Activated CD4-positive, alpha-beta T cell treated with anti-CD3 and anti-CD28 coated beads, Interleukin-2, amount 50 U/mL, for 4 hours (primary cell): ENCODE results near the gene SNTB2.
"Not testable (repeated sequence)": the region's sequence is repeated elsewhere in the genome, so short reads cannot be mapped to it uniquely, and the experiment has no call there.

Experiments used
- DNase-seq, 2 experiments: peaks; one replicate each; pipeline ENCODE4 v3.0.0-alpha.2; 2020

The SNTB2 gene

GRCh38 chr16:69294051-69294450, 107.1 kb downstream of the SNTB2 start:
- no peak for DNase-seq

DNA sequence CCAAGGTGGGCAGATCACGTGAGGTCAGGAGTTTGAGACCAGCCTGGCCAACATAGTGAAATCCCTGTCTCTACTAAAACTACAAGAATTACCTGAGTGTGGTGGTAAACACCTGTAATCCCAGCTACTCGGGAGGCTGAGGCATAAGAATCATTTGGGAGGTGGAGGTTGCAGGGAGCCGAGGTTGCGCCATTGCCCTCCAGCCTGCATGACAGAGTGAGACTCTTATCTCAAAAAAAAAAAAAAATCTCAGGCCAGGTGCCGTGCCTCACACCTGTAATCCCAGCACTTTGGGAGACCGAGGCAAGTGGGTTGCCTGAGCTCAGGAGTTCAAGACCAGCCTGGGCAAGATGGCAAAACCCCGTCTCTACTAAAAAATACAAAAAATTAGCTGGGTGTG, 109.8 kb downstream of the SNTB2 start:
- DNase-seq: not testable (repeated sequence)

GRCh38 chr16:69298261-69298660, 111.3 kb downstream of the SNTB2 start:
- DNase-seq: no peak

DNA sequence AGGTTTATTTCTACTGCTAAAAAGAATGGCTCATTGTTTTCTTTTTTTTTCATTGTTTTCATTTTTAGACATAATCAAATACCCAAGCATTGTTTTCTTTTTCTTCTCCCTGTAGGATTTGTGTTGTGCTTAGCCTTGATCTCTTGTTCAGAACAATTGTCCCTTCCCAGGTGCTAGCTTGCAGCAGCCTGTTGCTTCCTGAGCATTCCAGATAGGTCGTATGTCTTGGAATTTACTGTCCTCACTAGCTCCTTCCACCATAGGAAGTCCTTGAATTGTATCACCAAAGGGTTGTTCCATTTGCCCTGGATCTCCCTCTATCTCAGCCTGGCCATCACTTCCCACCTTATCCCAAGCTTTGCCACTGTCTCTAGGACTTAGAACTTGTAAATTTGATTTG, 114.2 kb downstream of the SNTB2 start:
- no peak for DNase-seq

GRCh38 chr16:69301861-69302260, 114.9 kb downstream of the SNTB2 start:
- DNase-seq: no peak

DNA sequence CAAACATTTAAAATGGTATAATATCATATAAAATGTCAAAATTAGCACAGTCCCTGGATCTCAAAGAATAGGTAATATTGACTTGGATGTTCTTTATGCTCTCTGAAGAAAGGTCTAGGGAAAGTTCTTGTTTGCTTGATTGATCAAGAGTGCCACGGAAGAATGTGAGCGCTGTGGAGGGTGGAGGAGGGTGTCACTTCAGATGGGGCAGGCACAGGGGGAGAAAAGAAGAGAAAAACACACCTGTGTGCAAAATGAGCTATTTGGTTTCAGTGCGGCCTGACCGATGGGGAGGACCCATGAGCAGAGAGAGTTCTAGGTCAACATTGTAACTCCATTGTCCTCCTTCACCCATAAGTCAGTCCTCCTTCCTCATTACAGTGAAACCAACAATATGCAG, 115.3 kb downstream of the SNTB2 start:
- DNase-seq: no peak

DNA sequence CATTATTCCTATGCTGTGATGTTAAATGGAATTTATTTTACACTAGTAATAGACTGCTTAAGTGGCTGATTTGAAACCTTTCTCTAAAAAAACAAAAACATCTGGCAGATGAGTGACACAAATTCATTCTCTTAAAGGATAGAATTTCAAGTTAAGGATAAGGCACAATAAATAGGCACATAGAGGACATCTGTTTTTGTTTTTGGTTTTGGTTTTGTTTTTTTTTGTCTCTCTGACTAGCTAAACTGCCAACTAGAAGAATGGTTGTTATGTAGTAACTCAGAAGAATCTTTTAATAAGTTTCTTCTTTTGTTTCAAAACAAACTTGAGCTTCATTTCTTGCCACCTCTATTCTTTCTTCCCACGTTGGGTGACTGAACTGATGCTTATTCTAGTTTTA, 119.1 kb downstream of the SNTB2 start:
- DNase-seq: no peak

DNA sequence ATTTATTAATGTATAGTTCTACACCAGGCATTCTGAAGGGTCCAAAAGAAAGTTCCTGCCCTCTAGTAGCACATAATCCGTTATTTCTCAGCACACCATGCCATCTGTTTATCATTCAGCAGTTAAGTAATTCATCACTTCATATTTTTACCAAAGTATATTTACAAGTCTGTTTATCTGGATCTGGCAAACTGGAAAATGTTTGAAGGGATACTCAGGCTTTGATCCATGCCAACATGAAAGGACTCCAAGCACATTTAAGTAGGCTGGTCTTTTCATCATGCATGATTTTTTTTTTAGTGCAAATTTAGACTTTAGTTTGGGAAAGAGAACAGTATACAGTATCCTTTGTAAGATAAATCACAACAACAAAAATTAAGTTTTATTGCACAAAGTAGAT, 120.1 kb downstream of the SNTB2 start:
- DNase-seq: no peak

GRCh38 chr16:69307856-69308255, 120.9 kb downstream of the SNTB2 start:
- DNase-seq: no peak

GRCh38 chr16:69309316-69309715, 122.4 kb downstream of the SNTB2 start:
- DNase-seq: no peak

DNA sequence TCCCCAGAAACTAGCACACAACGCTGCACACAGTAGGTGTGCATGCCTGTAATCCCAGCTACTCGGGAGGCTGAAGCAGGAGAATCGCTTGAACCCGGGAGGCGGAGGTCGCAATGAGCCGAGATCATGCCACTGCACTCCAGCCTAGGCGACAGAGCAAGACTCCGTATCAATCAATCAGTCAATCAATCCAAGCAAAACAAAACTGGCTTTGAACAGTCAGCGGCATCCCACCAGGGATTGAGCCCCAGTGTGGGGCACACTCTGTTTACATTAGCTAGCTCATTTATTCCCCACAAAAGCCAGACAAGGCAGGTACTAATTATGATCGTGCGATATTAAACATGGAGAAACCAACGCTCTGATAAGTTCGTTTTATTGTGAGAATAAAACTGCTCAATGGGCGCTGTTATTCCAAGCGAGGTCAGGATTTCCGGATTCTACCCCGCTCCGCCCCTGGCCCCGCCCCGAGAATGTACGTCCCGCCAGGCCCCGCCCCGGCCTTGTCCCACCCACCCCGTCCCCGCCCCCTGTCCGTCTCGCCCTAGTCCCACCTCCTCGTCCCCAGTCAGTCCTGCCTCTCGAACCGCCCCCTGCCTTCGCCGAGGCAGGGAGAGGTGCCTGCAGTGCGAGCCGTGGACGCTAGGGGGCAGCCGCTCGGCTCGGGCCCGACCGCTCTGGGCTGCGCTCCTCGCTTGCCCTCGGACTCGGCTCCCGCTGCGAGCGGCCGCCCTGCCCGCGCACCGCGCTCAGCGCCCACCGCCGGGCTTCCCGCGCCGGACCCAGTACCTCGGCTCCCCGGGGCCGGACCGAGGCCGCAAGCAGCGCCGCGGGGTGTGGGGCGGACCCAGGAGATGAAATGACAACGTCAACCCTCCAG, 123.9 kb downstream of the SNTB2 start, which contains the start of gene VPS4A:
Gene VPS4A (plus strand): TSS at position 698 of the 880 bp plus-strand sequence. CDS start 162 bp downstream, at position 860.
- DNase-seq: peak; percentile 96

- DNase-seq: peak; percentile 20 to 26
Measured at GRCh38 chr16:69311533-69312387, 124.8 kb downstream of the SNTB2 start.

DNA sequence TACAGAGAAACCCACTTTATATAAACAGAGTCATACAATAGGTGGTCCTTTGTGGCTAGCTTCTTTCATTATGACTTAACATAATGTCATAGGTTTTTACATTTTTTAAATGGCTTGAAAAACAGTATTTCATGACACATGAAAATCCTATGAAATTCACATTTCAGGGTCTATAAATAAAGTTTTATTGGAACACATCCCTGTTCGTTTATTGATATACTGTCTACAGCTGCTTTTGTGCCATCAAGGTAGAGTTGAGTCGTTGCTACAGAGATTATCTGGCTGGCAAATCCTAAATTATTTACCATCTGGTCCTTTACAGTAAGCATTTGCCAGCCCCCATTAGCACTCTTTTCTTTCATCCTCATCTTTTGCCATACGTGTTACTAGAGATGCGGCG, 126.5 kb downstream of the SNTB2 start:
- DNase-seq: no peak

GRCh38 chr16:69314534-69314933, 127.6 kb downstream of the SNTB2 start:
- DNase-seq: no peak

GRCh38 chr16:69315486-69316311, 128.7 kb downstream of the SNTB2 start:
- DNase-seq: no peak

GRCh38 chr16:69316595-69317034, 129.7 kb downstream of the SNTB2 start:
- no peak for DNase-seq

GRCh38 chr16:69318177-69318910, 131.4 kb downstream of the SNTB2 start:
- DNase-seq: no peak

DNA sequence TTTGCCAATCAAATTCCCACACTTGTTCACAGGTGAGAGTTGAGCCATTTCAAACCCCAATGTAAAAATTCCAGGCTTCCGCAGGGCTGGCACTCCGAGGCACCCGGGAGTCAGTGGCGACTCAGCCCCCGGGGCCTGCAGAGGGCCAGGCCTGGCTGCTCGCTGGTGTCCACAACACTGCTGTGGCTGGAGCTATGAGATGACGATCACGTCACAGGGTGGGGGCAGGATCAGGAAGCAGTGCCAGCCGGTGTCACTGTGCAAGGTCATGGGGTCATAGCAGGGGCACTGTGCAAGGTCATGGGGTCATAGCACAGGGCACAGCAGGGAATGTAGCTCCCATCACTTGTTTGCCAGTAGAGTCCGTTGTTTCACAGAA, 131.9 kb downstream of the SNTB2 start:
- no peak for DNase-seq

- no peak for DNase-seq
Measured at GRCh38 chr16:69319381-69319780, 132.4 kb downstream of the SNTB2 start.

DNA sequence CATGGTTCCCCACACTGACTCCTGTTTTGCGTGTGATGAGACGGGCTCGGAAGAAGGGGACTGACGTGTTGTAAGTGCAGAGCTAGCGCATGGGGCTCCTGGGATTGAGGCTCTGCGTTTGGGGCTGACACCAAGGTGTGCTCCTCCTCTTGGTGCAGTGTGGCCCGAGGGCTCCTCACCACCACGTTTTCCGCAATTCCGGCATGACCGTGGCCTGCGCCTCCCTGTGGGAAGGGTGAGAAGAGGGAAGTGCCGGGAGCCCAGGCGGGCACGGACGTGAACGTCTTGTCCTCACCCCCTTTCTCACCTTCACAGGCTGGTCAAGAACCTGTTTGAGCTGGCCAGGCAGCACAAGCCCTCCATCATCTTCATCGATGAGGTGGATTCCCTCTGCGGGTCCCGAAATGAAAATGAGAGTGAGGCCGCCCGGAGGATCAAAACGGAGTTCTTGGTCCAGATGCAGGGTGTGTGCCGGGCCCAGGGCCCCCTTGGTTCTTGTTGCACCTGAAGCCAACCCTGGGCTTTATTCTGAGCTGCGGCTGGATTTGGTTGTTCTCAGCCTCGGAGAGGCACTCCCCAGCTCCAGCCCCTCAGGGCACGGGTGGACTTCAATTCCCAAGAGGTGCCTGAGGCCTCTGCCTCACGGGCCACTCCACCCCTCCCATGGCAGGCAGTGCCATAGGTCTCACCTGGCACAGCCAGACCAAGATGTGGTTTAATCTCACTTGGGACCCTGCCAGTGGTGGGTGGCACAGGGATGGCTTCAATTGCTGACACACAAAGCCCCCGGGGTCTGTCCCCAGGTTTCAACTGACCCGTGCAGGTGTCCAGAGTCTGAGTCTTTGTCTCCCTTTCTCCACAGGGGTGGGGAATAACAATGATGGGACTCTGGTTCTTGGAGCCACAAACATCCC, 133.1 kb downstream of the SNTB2 start:
- no peak for DNase-seq

DNA sequence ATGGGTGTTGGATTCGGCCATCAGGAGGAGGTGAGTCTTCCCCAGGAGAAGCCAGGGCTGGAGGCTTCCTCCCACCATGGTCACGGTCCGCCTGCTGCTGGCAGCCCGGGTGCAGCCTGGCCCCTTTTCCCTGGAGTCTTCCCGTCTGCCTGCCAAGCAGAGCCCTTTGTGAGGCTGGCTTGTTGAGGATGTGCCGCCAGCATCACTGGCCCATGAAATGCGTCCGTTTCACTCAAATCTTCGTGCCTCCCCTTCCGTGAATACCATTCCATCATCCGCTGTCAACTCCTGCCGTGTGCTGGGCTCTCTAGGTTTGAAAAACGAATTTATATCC, 133.7 kb downstream of the SNTB2 start:
- DNase-seq: no peak
